ENCODE measurements around the gene SLC22A5. TPM values are rescaled to one million over a fixed set of nuclear protein-coding genes. Genes with fewer than 3 reads are reported as not detected.

The SLC22A5 gene
- total and polyA plus RNA-seq, 10 of the 15 experiments (the other 5 are each of a cell fraction or from before 2014, with no cell fraction given): 1.1 to 4.4 (median 2.3) TPM

DNA sequence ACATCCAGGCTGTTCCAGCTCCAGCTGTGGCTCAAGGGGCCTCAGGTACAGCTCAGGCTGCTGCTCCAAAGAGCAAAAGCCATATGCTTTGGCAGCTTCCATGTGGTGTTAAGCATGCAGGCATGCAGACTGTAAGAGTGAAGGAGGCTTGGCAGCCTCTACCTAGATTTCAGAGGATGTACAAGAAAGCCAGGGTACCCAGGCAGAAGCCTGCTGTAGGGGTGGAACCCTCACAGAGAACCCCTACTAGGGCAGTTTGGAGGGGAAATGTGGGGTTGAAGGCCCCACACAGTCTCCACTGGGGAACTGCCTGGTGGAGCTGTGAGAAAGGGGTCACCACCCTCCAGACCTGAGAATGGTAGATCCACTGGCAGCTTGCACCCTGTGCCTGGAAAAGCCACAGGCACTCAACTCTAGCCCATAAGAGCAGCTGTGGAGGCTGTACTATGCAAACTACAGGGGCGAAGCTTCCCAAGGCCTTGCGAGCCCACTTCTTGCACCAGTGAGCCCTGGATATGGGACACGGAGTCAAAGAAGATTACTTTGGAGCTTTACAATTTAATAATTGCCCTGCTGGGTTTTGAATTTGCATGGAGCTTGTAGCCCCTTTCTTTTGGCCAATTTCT is 14.3 kb upstream of the SLC22A5 start:
- no peaks in the 10 kb centered on the region for H3K27me3 ChIP-seq (replicated peaks in 1 of 2; ENCODE audit: control insufficient read depth in 2 of 2, insufficient read depth in 2 of 2, low read length in 1 of 2)
- POLR2A ChIA-PET: interaction anchor here (1.1 to 1.5 kb wide), 3 partner anchors 11 to 14 kb away, joined by 3 to 4 read pairs (median 3); partner anchors contain the start of gene SLC22A5
- no peak overlapping the region for H3K4me3 ChIP-seq
- ATAC-seq (no peak), FAIRE-seq (no peak), DNase-seq (ENCODE audit: low read depth, low spot score) (no peak)
- in situ Hi-C loops (cut with MboI): loop anchor here (5.0 kb wide), 1 partner anchor 288 kb away; no protein-coding TSS in a partner anchor
- no peak overlapping the region for H3K27ac ChIP-seq (ENCODE audit: control insufficient read depth, insufficient read depth)
- RAD21 ChIA-PET (ENCODE audit: unreplicated experiment): interaction anchor here (0.7 to 1.3 kb wide), 4 partner anchors 14 to 117 kb away, joined by 3 read pairs; partner anchors contain the start of gene SLC22A5
- TF ChIP-seq BHLHE40 (IDR thresholded peaks at IDR 0.05; ENCODE audit: borderline replicate concordance in 1 of 2, low read depth in 2 of 2, low read length in 1 of 2) (no peak), WRNIP1 (IDR thresholded peaks at IDR 0.05; ENCODE audit: borderline replicate concordance, low read depth, low read length) (no peak), TCF7 (IDR thresholded peaks at IDR 0.05; ENCODE audit: borderline replicate concordance) (no peak), ZZZ3 (IDR thresholded peaks at IDR 0.05; ENCODE audit: control insufficient read depth, insufficient read length, low read depth) (no peak)
- TF ChIP-seq, protein P1, sequence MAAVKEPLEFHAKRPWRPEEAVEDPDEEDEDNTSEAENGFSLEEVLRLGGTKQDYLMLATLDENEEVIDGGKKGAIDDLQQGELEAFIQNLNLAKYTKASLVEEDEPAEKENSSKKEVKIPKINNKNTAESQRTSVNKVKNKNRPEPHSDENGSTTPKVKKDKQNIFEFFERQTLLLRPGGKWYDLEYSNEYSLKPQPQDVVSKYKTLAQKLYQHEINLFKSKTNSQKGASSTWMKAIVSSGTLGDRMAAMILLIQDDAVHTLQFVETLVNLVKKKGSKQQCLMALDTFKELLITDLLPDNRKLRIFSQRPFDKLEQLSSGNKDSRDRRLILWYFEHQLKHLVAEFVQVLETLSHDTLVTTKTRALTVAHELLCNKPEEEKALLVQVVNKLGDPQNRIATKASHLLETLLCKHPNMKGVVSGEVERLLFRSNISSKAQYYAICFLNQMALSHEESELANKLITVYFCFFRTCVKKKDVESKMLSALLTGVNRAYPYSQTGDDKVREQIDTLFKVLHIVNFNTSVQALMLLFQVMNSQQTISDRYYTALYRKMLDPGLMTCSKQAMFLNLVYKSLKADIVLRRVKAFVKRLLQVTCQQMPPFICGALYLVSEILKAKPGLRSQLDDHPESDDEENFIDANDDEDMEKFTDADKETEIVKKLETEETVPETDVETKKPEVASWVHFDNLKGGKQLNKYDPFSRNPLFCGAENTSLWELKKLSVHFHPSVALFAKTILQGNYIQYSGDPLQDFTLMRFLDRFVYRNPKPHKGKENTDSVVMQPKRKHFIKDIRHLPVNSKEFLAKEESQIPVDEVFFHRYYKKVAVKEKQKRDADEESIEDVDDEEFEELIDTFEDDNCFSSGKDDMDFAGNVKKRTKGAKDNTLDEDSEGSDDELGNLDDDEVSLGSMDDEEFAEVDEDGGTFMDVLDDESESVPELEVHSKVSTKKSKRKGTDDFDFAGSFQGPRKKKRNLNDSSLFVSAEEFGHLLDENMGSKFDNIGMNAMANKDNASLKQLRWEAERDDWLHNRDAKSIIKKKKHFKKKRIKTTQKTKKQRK (IDR thresholded peaks at IDR 0.05; ENCODE audit: low read depth, low read length): no peak
- H3K79me2 ChIP-seq (ENCODE audit: control insufficient read depth, insufficient read depth, low read length): no peaks in the 10 kb centered on the region
- SMC1A ChIA-PET (ENCODE audit: uncharacterized antibody, unreplicated experiment): interaction anchor here (0.9 to 2.7 kb wide), 9 partner anchors 12 to 145 kb away, joined by 3 to 15 read pairs (median 4); partner anchors contain the start of genes SLC22A4 and SLC22A5
- H2AFZ ChIP-seq (ENCODE audit: control insufficient read depth, low read depth, low read length): no peak overlapping the region
- no peaks in the 10 kb centered on the region for H4K20me1 ChIP-seq (ENCODE audit: control insufficient read depth, insufficient read depth)
- H3K4me2 ChIP-seq (ENCODE audit: control insufficient read depth, insufficient read depth): no peak overlapping the region
- intact Hi-C loops (cut with micrococcal nuclease; ENCODE audit: unreplicated experiment): loop anchor here (5.0 kb wide), 1 partner anchor 293 kb away; the partner anchor contains the start of gene IL3
- H3K9ac ChIP-seq (ENCODE audit: control insufficient read depth, insufficient read depth, low read length): no peak overlapping the region
- BruUV-seq (replicated peaks): no TSS peak
- H3K36me3 ChIP-seq (ENCODE audit: control insufficient read depth in 2 of 2, insufficient read depth in 2 of 2, low read length in 1 of 2): no peaks in the 10 kb centered on the region
- CTCF ChIA-PET: interaction anchor here (0.7 to 1.5 kb wide), 4 partner anchors 14 to 117 kb away, joined by 3 to 7 read pairs (median 3); no protein-coding TSS in a partner anchor
- no peaks in the 10 kb centered on the region; the same call in 2 of the 3 replicates for H3K9me3 ChIP-seq (replicated peaks; ENCODE audit: control insufficient read depth, insufficient read depth, low read length)
- peaks cover 12% of the 10 kb centered on the region for H3K4me1 ChIP-seq (ENCODE audit: control insufficient read depth, insufficient read depth, low read length)
- 60% methylated on average over 3 of the region's 3 CpGs for WGBS (ENCODE audit: insufficient coverage, insufficient replicate concordance, low lambda C conversion rate, missing lambda C conversion rate)

Data from GM12878 (cell line).